ENCODE results near the gene BLM.

Gene BLM

DNA sequence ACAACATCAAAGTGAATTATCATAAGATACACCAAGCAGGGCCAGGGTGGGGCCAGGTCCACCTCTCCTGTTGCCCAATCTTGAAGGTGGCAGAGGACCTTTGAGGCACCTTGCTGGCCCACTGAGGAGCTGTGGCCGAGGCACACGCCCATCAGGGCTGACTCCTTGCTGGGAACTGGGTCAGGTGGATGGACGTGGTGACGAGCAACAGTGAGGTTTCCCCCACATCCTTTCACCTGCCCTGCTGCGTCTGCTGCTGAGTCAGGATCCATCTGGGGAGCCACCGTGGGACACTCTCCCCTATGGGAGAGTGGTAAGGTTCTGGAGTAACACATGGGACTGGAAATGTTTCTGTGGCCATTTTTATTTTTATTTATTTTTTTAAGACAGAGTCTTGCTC is 134.0 kb downstream of the BLM start:
- no peak for DNase-seq (ENCODE audit: low spot score)

DNA sequence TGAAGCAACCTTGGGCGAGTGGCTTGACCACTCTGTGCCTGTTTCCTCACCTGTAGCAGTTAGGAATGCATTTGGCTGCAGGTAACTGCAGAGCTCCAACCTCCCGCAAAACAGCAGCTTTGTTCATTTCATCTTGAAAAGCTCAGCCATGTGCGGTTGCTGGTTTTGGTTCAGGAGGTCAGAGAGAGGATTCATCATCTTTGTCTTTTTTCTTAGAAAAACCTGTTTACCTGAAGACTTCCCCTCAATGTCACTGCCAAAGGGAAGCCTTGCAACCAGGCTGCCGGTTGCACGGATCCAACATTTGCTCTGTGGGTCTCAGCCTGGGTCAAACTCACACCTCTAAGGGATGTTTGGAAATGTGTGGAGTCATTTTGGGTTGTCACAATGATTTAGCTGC is 134.8 kb downstream of the BLM start:
- DNase-seq (ENCODE audit: low spot score), result no peak

DNA sequence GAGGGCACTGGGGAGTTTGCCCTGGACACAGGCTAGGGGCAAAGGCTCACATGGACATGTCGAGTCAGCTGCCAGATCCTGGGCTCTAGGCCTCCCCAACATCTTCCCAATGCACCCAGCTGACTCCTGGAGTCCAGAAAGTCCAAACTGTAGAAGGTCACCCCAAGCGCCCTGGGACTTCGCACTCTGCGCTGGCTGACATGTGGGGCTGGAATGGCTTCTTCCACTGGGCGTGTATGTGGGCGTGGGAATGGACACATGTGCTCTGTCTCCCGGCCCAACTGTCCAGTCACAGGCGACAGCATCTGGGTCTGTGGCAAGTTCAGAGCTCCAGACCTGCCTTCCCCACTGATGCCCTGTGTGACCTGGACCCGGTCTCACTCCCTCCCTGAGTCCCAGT is 138.0 kb downstream of the BLM start:
- DNase-seq (ENCODE audit: low spot score), result no peak

DNA sequence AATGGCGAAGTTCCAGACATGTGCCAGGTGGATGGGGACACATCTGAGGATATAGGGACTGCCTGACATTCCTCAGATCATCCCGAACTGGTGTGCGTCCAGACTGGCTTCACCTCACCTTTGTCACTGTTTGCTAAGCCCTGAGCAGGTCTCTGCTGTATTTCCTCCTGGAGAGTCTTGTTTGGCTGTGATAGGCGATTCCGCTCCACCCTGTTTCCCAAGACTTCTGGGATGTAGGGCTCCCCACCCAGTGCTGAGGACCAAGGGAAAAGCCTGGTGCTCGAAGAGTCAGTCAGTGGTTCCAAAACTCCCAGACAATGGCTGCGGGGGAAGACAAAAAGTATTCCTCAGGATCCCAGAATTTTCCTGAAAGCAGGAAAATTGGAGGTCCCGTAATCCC is 140.2 kb downstream of the BLM start:
- DNase-seq (ENCODE audit: low spot score), result no peak

DNA sequence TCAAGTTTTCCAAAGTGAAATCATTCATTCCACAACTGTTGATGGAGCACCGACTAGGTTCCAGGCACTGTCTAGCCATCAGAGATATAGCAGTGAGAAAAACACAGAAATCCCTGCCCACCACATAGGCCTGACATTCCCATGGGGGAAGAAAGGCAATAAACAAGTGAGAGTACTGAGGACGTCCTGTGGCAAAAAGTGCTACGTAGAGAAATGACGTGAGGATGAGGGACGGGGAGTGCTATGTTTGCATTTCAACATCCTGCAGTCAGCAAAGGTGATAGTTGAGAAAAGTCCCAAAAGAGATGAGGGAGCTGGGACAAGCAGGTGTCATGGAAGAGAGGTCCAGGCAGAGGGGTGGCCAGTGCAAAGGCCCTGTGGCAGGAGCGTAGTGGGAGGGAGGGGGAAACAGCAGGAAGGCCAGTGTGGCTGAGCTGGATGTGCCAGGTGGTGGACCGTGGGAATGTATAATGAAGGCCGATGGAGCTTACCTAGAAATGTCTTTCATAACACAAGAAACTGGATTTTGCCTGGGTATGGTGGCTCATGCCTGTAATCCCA is 140.8 kb downstream of the BLM start:
- no peak for DNase-seq (ENCODE audit: low spot score)

DNA sequence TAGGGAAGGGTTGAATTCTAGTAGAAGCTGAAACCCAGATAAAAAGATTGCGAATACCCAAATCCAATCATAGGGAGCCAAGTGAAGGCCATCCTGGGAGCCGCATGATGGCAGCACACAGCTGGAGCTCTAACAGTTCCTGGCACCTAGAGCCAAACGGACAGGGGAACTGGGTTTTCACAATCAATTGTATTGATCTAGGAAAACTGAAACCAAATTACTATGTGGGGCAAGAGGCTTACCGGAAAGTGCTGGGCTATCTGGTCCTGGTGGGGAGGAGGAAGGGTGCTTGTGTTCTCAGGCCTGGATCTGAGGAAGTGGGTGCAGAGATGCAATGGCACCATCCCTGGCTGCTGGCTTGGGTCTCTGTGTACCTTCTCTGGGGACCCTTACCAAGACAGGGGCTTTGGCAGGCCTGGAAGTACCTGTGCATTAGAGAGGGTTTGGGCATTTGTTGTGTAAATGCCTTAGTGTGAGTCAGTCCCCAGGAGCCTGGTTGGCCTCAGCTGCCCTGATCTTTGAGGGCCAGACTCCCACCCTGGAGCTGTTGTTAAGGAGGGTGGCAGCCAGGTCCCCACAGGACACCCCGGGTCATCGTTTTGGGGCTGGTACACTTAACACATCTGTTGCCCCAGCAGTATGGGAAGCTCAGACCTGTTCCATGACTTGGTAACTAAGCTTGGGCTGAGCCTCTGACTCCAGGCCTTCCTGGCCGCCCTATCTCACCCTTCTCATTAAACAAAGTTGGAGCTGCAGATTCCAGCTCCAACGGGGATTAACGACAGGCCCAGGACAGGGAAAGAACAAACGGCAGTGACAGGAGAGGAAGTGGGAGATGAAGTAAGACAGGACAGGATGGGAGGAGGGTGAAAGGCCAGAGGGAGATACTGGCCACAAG is 142.3 kb downstream of the BLM start:
- DNase-seq (ENCODE audit: low spot score), result no peak

DNA sequence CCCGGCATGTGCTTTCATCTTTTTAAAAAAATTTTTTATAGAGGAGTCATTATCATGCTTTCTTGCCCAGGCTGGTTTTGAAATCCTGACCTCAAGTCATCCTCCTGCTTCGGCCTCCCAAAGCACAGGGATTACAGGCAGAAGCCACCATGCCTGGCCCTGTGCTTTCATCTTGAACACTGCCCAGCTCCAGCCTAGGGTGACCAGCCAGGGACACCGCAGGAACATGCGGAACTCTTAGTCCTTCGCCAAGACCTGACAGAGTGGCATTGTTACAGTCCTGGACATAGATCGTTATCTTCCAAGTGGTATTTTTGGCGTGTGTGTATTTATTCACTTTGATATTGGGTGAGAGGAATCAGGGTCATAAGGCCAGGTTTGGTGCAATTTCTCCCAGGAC is 143.3 kb downstream of the BLM start:
- no peak for DNase-seq (ENCODE audit: low spot score)

DNA sequence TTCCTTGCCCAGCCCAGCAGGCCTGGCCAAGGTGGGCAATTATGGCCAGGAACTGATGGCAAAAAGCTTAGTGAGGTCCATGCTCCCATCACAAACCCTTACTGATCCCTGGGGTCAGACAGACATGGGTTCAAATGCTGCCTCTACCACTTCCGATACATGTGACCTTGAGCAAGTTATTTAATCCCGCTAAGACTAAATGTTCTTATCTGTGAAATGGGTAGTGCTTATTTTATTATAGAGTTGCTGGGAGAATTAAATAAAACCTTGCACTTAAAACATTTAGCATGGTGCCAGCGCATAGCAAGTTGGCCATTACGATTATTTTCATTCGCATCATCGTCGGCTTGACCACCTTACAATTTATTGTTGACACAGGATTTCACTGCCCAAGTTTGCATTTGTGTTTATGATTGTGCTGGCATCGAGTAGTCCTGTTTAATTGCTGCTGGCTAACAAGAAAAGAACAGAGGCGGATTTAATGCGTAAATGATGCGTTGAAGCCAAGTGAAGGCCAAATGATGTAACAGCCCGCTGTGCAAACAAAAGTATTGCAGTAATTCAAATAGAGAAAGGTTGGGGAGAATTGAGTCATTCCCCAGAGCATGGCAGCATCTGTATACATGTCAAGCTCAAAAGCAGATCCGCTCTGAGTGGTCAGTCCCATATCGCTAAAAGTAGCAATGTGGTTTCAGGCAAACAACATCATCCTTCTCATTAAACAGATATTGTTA is 144.0 kb downstream of the BLM start:
- no peak for DNase-seq (ENCODE audit: low spot score)

DNA sequence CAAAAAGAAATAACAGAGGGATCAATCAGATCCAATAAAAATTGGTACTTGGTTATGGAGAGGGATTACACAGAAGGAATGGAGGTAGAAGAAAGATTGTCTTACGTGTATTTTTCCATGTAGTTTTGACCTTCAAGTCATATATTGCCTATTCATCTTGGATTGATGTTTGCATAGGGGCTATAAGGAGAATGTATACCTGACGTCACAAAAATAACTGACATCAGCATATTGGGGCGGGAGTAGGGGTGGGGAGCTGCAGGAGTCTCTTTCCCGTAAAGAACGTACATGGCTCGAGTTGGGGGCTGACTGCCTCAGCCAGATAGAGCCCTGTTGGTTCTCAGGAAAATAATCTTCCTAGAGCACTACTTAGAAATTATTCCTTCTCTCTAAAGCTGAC is 145.3 kb downstream of the BLM start:
- no peak for DNase-seq (ENCODE audit: low spot score)

DNA sequence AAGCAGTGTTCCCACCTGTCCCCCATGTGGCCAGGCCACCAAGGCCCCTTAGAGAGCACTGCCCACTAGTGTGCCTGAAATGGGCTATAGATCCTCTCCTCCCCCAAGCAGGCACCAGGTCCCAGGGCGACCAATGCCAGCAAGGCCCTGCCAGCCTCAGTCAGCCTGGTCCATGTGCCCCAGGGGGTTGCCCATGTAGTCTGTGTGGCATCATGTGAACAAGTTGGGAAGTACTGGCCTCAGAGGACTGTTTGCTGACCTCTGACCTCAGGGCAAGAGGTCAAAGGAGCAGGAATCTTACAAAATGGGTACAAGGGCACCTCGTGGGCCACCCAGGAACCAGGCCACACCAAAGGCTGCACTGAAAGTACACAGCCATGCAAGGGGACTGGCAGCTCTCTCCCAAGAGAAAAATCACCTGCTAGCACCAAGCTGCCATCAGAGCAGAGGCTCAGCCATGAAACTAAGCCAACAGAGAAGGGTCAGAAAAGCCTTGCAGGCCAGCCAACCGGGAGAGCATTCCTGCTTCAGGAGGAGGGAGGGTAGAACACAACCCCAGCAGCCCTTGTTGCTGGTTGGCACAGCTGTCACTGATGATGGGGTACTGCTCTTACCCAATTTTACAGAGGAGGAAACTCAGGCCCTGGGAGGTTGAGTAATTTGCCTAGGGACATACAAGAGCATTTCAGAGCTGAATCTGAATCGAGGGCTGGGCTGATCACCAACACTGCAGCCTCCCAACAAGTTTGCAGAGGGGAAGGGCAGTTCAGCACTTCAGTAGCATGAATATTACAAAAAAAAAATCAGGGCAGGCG is 146.0 kb downstream of the BLM start:
- DNase-seq (ENCODE audit: low spot score), result no peak

DNA sequence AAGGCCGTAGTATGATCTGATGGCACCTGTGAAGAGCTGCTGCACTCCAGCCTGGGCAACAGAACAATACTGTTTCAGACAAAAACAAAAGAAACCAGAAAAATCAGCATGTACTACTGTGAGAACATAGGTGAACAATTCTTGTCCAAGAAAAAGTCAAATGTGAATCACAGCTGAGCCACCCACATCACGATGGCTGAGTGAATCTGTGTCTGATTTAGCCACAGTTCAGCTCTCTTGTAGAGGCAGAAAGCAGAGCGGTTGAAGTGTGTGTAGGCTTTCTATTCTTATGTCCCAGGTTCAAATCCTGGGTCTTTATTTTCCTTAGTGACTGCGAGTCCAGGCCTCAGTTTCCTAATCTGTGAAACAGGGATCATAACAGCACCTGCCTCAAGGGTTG is 146.8 kb downstream of the BLM start:
- DNase-seq (ENCODE audit: low spot score), result no peak

DNA sequence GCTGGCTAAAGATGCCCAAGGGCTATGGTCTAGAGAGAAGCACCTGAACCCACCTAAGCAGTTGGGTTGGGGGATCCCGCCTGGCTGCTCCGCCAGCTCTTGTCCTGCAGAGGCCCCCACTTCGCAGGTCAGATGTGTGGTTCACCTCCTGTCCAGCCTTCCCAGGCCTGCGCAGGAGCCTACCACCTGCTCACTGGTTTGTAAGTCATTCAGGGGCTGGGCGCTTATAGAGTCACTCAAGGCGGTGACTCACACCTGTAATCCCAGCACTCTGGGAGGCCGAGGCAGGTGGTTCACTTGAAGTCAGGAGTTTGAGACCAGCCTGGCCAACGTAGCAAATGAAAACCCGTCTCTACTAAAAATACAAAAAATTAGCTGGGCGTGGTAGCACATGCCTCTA is 147.4 kb downstream of the BLM start:
- DNase-seq (ENCODE audit: low spot score), result no peak

DNA sequence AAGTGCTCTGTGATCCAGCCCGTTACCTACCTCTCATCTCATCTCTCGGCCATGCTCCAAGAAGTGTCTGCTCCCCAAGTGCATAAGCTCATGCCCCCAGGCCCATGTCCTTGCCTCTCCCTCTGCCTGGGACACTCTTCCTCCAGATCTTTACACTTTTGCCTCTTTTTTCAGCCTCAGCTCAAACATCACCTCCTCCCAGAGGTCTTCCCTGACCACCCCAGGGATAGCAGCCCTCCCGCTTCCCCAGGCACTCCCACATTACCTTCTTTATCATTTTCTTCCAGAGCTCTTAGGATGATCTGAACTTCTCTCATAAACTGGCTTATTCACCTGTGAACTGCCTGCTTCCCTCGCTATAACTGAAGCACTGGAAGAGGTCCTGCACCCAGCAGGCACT is 148.6 kb downstream of the BLM start:
- no peak for DNase-seq (ENCODE audit: low spot score)
